NK-92 treated with Interleukin-12 subunit alpha and Interleukin-12 subunit beta, amount 100 ng/mL, for 24 hours (cell line): ENCODE results near the gene NEDD1.

Experiments
- DNase-seq: peaks from one replicate; lab custom pipeline; 2025; lab: John Stamatoyannopoulos, UW

NEDD1 gene

GRCh38 chr12:96906849-96907670 lies at the start of gene NEDD1:
Gene NEDD1 (plus strand): TSS chr12:96907257. CDS start chr12:96909760, 2,503 bp downstream.
- peak; percentile 73 for DNase-seq

GRCh38 chr12:96858162-96858561 lies 48.9 kb upstream of the NEDD1 start:
- DNase-seq = no peak

GRCh38 chr12:96861656-96862055 lies 45.4 kb upstream of the NEDD1 start:
- no peak for DNase-seq

GRCh38 chr12:96862326-96862725 lies 44.7 kb upstream of the NEDD1 start:
- DNase-seq = no peak

GRCh38 chr12:96864335-96864734 lies 42.7 kb upstream of the NEDD1 start:
- DNase-seq = no peak

GRCh38 chr12:96866801-96867590 lies 40.1 kb upstream of the NEDD1 start:
- no peak for DNase-seq

GRCh38 chr12:96870946-96871345 lies 36.1 kb upstream of the NEDD1 start:
- no peak for DNase-seq

GRCh38 chr12:96872961-96873360 lies 34.1 kb upstream of the NEDD1 start:
- no peak for DNase-seq

GRCh38 chr12:96874211-96874610 lies 32.8 kb upstream of the NEDD1 start:
- DNase-seq = no peak

GRCh38 chr12:96876966-96877365 lies 30.1 kb upstream of the NEDD1 start:
- DNase-seq = no peak

- DNase-seq = no peak
Observed at GRCh38 chr12:96878704-96879103, 28.4 kb upstream of the NEDD1 start.

GRCh38 chr12:96879301-96879700 lies 27.8 kb upstream of the NEDD1 start:
- DNase-seq = no peak

GRCh38 chr12:96880220-96880619 lies 26.8 kb upstream of the NEDD1 start:
- DNase-seq = no peak

- DNase-seq = no peak
Observed at GRCh38 chr12:96881608-96882007, 25.4 kb upstream of the NEDD1 start.

- no peak for DNase-seq
Observed at GRCh38 chr12:96882862-96883261, 24.2 kb upstream of the NEDD1 start.

- DNase-seq = no peak
Observed at GRCh38 chr12:96883571-96883970, 23.5 kb upstream of the NEDD1 start.

- no peak for DNase-seq
Observed at GRCh38 chr12:96886998-96887677, 19.9 kb upstream of the NEDD1 start.

GRCh38 chr12:96889273-96889933 lies 17.7 kb upstream of the NEDD1 start:
- DNase-seq = no peak

GRCh38 chr12:96890331-96890730 lies 16.7 kb upstream of the NEDD1 start:
- DNase-seq = no peak

GRCh38 chr12:96892104-96892503 lies 15.0 kb upstream of the NEDD1 start:
- DNase-seq = no peak

GRCh38 chr12:96897421-96897820 lies 9.6 kb upstream of the NEDD1 start:
- no peak for DNase-seq

- no peak for DNase-seq
Observed at GRCh38 chr12:96901175-96901574, 5.9 kb upstream of the NEDD1 start.
